CD4-positive, alpha-beta T cell treated with Interferon gamma for 1 hour (primary cell): ENCODE data around the gene HCFC1.

Experiments used
- DNase-seq: peaks from one replicate; pipeline ENCODE4 v3.0.0-alpha.2; 2020

Gene HCFC1

GRCh38 chrX:153971450-153972367, at the start of gene HCFC1:
Gene HCFC1 (minus strand): TSS chrX:153971818. CDS start chrX:153970840, 978 bp downstream.
- DNase-seq, result peak; percentile 94

- DNase-seq, result peak; percentile 34
Observed at GRCh38 chrX:154021131-154021611, 49.6 kb upstream of the HCFC1 start.

GRCh38 chrX:154020536-154021115, 49.0 kb upstream of the HCFC1 start:
- peak; percentile 18 for DNase-seq

- DNase-seq, result peak; percentile 53
Observed at GRCh38 chrX:154019633-154020528, 48.3 kb upstream of the HCFC1 start, which contains the start of gene IRAK1. Gene IRAK1 (minus strand): TSS chrX:154019902. CDS start chrX:154019812, 90 bp downstream.

GRCh38 chrX:154019061-154019621, 47.5 kb upstream of the HCFC1 start:
- no peak for DNase-seq

GRCh38 chrX:154018518-154019060, 47.0 kb upstream of the HCFC1 start:
- DNase-seq, result no peak

- no peak for DNase-seq
Observed at GRCh38 chrX:154017766-154018517, 46.3 kb upstream of the HCFC1 start.

GRCh38 chrX:154016366-154017076, 44.9 kb upstream of the HCFC1 start:
- DNase-seq, result no peak

- no peak for DNase-seq
Observed at GRCh38 chrX:154015581-154016264, 44.1 kb upstream of the HCFC1 start.

GRCh38 chrX:154014429-154015380, 43.1 kb upstream of the HCFC1 start:
- no peak for DNase-seq

- DNase-seq, result peak; percentile 45
Observed at GRCh38 chrX:154013614-154014360, 42.2 kb upstream of the HCFC1 start.

GRCh38 chrX:154013001-154013421, 41.4 kb upstream of the HCFC1 start:
- no peak for DNase-seq

- DNase-seq, result no peak
Observed at GRCh38 chrX:154012336-154012991, 40.8 kb upstream of the HCFC1 start.

- DNase-seq, result no peak
Observed at GRCh38 chrX:154011376-154012335, 40.0 kb upstream of the HCFC1 start.

GRCh38 chrX:154010330-154011087, 38.9 kb upstream of the HCFC1 start:
- DNase-seq, result peak; percentile 52

- no peak for DNase-seq
Observed at GRCh38 chrX:154008521-154008920, 36.9 kb upstream of the HCFC1 start.
